Measurements from ENCODE around the gene PREPL. TPM values are rescaled to one million over a fixed set of nuclear protein-coding genes. Genes with fewer than 3 reads are reported as not detected.
"Not testable (repeated sequence)": the region's sequence is repeated elsewhere in the genome, so short reads cannot be mapped to it uniquely, and the experiment has no call there.

The PREPL gene
- total and polyA plus RNA-seq, 7 donors: 6.6 to 52.6 (median 41.5) TPM

- H3K27ac ChIP-seq: no peak overlapping the region
- no peak for DNase-seq
- peaks cover 4 to 24% (median 12%) of the 10 kb centered on the region in 4 donors for H3K9me3 ChIP-seq
- no peak overlapping the region for H3K4me3 ChIP-seq
- no peaks in the 10 kb centered on the region for H3K27me3 ChIP-seq
- TF ChIP-seq CTCF (IDR thresholded peaks at IDR 0.05) (no peak), POLR2AphosphoS5 (IDR thresholded peaks at IDR 0.05) (no peak), POLR2A (IDR thresholded peaks at IDR 0.05) (no peak), EP300 (IDR thresholded peaks at IDR 0.05) (no peak)
- intact Hi-C loops (cut with DNase I): no loop called here
- peaks cover 0 to 81% (median 24%) of the 10 kb centered on the region in 4 donors for H3K36me3 ChIP-seq
- no peaks in the 10 kb centered on the region for H3K4me1 ChIP-seq
Observed at GRCh38 chr2:44314362-44314761, 46.9 kb downstream of the PREPL start.

GRCh38 chr2:44310287-44310686 lies 51.0 kb downstream of the PREPL start:
- no peak overlapping the region for H3K4me3 ChIP-seq
- DNase-seq: no peak
- no peaks in the 10 kb centered on the region for H3K27me3 ChIP-seq
- H3K27ac ChIP-seq: no peak overlapping the region
- no peak for TF ChIP-seq EP300 (IDR thresholded peaks at IDR 0.05)
- TF ChIP-seq POLR2AphosphoS5 (IDR thresholded peaks at IDR 0.05): no peak
- no peak for TF ChIP-seq CTCF (IDR thresholded peaks at IDR 0.05)
- peaks cover 4 to 28% (median 16%) of the 10 kb centered on the region in 4 donors for H3K9me3 ChIP-seq
- WGBS, 2 donors: 94 to 99% methylated on average over 1 of the region's 1 CpG
- intact Hi-C loops (cut with DNase I): no loop called here
- H3K4me1 ChIP-seq: no peaks in the 10 kb centered on the region
- H3K36me3 ChIP-seq: peaks cover 0 to 44% (median 17%) of the 10 kb centered on the region in 4 donors

GRCh38 chr2:44305882-44306281 lies 55.4 kb downstream of the PREPL start:
- TF ChIP-seq CTCF (IDR thresholded peaks at IDR 0.05): no peak
- TF ChIP-seq EP300 (IDR thresholded peaks at IDR 0.05): no peak
- TF ChIP-seq POLR2A (IDR thresholded peaks at IDR 0.05): no peak
- TF ChIP-seq POLR2AphosphoS5 (IDR thresholded peaks at IDR 0.05): no peak
- Histone ChIP-seq H3K36me3 (peaks cover 0 to 1% (median 0%) of the 10 kb centered on the region in 4 donors), H3K9me3 (peaks cover 3 to 18% (median 13%) of the 10 kb centered on the region in 4 donors), H3K27ac (no peak overlapping the region), H3K4me1 (no peaks in the 10 kb centered on the region), H3K4me3 (no peak overlapping the region), H3K27me3 (no peaks in the 10 kb centered on the region)
- intact Hi-C loops (cut with DNase I): no loop called here
- WGBS, 2 donors: 86 to 92% methylated on average over 7 of the region's 7 CpGs
- no peak for DNase-seq

- Histone ChIP-seq H3K4me1 (no peaks in the 10 kb centered on the region), H3K36me3 (no peaks in the 10 kb centered on the region), H3K9me3 (peaks cover 0 to 6% (median 2%) of the 10 kb centered on the region in 4 donors), H3K4me3 (no peak overlapping the region), H3K27me3 (no peaks in the 10 kb centered on the region), H3K27ac (no peak overlapping the region)
- intact Hi-C loops (cut with DNase I): no loop called here
- 95 to 97% methylated on average over 1 of the region's 1 CpG for WGBS, 2 donors
- TF ChIP-seq EP300 (IDR thresholded peaks at IDR 0.05) (no peak), POLR2AphosphoS5 (IDR thresholded peaks at IDR 0.05) (no peak)
- DNase-seq: no peak
Observed at GRCh38 chr2:44304258-44304657, 57.0 kb downstream of the PREPL start.

GRCh38 chr2:44303766-44304165 lies 57.5 kb downstream of the PREPL start:
- H3K27ac ChIP-seq; intact Hi-C loops (cut with DNase I); DNase-seq; H3K27me3 ChIP-seq; H3K9me3 ChIP-seq; H3K4me3 ChIP-seq; H3K36me3 ChIP-seq; H3K4me1 ChIP-seq: not testable (repeated sequence)
- WGBS, 2 donors: 93 to 97% methylated on average over 3 of the region's 3 CpGs

- intact Hi-C loops (cut with DNase I): no loop called here
- 80 to 97% methylated on average over 5 of the region's 5 CpGs for WGBS, 2 donors
- TF ChIP-seq CTCF (IDR thresholded peaks at IDR 0.05) (no peak), POLR2AphosphoS5 (IDR thresholded peaks at IDR 0.05) (no peak), EP300 (IDR thresholded peaks at IDR 0.05) (no peak), POLR2A (IDR thresholded peaks at IDR 0.05) (no peak)
- DNase-seq: no peak
- Histone ChIP-seq H3K27me3 (peaks cover 0 to 8% (median 0%) of the 10 kb centered on the region in 3 donors), H3K36me3 (no peaks in the 10 kb centered on the region), H3K27ac (no peak overlapping the region), H3K4me1 (no peaks in the 10 kb centered on the region), H3K9me3 (no peaks in the 10 kb centered on the region), H3K4me3 (no peak overlapping the region)
Observed at GRCh38 chr2:44301111-44301510, 60.2 kb downstream of the PREPL start.
